GM12891 (cell line): Measurements from ENCODE around the gene MLLT10.

Experiments used
- DNase-seq: peaks from one replicate; pipeline ENCODE4 v3.0.0; 2011; ENCODE audit warnings: low spot score; ENCODE audit not compliant: insufficient read length
- FAIRE-seq: peaks from 2 replicates; lab custom pipeline; 2011; peaks lifted over from hg19 to GRCh38; lab: Jason Lieb, UNC
- PAX5 ChIP-seq: IDR thresholded peaks from 2 replicates; pipeline ENCODE4 v1.6.1; 2011; ENCODE audit warnings: low read length, moderate library complexity, mild to moderate bottlenecking; ENCODE audit not compliant: insufficient read depth, severe bottlenecking
- POLR2A ChIP-seq: IDR thresholded peaks from 2 replicates; pipeline ENCODE4 v1.6.1; 2011; ENCODE audit warnings: low read depth, low read length, control low read depth
- POLR2AphosphoS5 ChIP-seq: IDR thresholded peaks from 2 replicates; pipeline ENCODE4 v1.6.1; 2011; ENCODE audit warnings: low read depth, low read length, control low read depth
- POU2F2 ChIP-seq: IDR thresholded peaks from 2 replicates; pipeline ENCODE4 v1.6.1; 2011; ENCODE audit warnings: low read depth, mild to moderate bottlenecking, control low read depth, low read length, moderate library complexity
- SPI1 ChIP-seq: IDR thresholded peaks from 2 replicates; pipeline ENCODE4 v1.6.1; 2011; ENCODE audit warnings: low read depth, low read length, control low read depth
- TAF1 ChIP-seq: IDR thresholded peaks from 2 replicates; pipeline ENCODE4 v1.6.1; 2011; ENCODE audit warnings: low read depth, low read length, control low read depth

MLLT10 gene

DNA sequence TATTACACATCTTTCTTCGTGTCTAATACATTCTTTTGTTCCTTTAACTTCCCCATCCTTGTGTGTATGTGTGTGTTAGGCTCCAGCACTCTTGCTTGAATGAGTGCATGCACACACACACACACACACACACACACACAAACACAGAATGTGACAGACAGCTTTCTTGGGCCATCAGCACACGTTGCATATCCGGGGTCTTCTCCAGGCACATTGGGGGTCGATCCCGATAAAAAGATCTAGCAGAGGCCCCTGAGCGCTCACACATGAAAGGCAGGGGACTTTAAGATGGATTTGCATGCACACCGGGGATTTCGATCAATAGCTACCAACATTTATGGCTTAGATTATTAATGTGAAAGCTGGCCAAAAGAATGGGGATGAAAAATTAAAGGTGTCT lies 13.1 kb upstream of the MLLT10 start:
- FAIRE-seq (no peak), DNase-seq (no peak)
- TF ChIP-seq POU2F2, result no peak
- no peak for TF ChIP-seq SPI1

DNA sequence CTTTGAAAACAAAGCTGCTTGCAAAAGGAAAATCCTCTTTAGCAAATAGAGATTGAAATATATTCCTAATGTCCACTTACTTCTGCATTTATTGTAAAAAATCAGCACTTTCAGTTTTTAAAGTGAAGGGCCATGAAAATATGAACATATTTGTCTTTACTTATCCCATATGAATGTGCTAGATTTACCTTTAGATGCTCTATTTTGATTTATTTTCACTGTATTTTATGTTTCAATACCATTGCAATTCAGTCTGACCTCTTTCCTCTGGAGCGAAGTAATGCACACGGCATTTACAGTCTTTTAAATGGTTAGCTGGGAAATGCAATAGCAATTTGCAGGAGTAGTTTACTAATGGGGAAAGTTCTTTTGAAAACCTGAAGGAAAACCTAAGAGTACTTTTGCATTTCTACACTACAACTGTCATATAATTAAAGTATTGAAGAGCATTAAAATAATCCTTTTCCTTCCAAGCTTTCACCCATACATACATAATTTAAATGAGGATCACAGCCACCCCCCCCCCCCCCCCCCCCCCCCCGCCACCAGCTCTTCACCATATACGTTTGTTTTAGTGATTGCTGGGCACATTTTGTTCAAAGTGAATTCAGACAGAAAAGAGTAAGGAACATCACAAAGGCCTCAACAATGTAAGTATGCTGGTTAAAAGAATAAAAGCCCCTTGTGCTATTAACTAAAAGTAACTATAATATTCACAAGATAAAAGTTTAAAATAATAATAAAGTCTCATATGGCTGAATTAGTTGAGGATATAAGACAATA lies 12.1 kb upstream of the MLLT10 start:
- FAIRE-seq, result no peak
- no peak for DNase-seq
- TF ChIP-seq POLR2AphosphoS5, result no peak

DNA sequence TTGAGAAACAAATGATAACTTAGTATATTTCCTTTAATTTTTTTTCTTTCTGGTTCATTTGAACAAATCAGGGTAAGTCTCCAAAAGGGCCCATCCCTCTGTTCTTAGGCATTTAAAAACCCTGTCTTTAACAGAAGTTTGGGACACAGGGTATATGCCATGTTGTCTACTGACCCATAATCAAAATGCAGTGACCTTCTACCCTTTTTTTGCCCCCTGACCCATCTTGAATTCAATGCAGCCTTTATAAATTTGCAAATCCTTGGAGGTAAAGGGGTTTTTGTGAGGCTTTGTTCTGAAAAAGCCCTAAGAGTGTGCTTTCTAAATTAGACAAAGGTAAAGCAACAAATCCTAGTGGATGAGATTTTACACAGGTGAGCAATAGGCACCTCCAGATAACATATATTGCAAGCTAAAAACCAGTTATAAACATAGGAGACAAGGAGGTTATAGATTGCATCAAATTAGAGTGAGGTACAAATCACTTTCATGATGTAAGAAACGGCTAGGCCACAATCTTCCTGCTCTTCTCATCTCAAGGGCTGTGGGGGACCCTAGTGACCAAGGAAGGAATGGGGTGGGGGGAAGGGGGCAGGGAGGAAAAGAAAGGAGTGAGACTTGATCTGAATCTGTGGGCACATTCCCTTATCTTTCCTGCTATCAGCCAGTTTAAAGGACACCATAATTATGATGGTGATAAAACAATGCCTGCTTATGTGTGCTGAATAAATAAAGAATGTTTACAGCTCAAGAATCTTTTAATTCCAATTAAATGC lies 11.2 kb upstream of the MLLT10 start:
- FAIRE-seq, result no peak
- TF ChIP-seq TAF1 (no peak), SPI1 (no peak), POLR2AphosphoS5 (no peak), PAX5 (no peak), POU2F2 (no peak), POLR2A (no peak)

DNA sequence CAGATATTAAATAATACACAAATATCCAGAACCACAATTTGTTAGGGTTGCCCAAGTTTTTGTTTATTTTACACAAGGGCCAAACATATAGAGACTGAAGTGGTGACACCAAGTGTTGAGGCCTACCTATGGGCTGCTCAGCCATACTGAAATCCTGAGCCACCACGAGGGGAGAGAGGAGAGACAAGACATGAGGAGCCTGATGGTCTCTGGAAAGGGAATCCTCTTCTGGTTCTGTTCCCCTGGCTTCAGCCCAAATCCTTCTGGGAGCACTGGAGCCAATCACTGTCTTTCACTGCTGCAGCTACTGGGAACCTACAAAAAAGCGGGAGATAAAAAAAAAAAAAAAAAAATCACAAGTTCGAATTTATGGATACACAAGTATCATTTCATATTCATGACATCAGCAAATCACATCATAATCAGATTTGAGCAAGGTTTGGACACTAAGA lies 10.4 kb upstream of the MLLT10 start:
- TF ChIP-seq POLR2A, result no peak
- TF ChIP-seq POU2F2, result no peak
- no peak for TF ChIP-seq TAF1
- TF ChIP-seq PAX5, result no peak
- TF ChIP-seq SPI1, result no peak
- TF ChIP-seq POLR2AphosphoS5, result no peak
- no peak for DNase-seq
- FAIRE-seq, result no peak

More for the DNA sequence above, 11.2 kb upstream of the MLLT10 start:
- DNase-seq, result no peak

DNA sequence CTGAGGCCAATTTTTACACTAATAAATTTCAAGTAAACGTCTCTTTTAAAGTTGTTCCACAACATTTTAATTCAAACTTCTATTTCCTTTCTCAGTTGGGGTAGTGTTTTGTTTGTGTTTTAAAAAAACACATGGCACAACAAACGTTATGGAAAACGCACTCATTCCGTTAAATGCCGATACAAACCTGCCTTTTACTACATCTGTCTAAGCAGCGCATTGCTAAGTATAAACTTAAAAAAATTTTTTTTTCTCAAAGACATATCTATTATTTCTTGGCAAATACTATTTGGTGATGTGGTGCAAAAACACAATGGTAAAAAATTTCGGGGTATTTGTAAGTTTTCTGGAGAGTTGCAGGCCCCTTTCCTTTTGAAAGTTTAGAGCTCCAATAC lies 9.9 kb upstream of the MLLT10 start:
- no peak for FAIRE-seq
- no peak for DNase-seq
- TF ChIP-seq SPI1 (no peak), POLR2AphosphoS5 (no peak), PAX5 (no peak), POU2F2 (no peak), TAF1 (no peak), POLR2A (no peak)

DNA sequence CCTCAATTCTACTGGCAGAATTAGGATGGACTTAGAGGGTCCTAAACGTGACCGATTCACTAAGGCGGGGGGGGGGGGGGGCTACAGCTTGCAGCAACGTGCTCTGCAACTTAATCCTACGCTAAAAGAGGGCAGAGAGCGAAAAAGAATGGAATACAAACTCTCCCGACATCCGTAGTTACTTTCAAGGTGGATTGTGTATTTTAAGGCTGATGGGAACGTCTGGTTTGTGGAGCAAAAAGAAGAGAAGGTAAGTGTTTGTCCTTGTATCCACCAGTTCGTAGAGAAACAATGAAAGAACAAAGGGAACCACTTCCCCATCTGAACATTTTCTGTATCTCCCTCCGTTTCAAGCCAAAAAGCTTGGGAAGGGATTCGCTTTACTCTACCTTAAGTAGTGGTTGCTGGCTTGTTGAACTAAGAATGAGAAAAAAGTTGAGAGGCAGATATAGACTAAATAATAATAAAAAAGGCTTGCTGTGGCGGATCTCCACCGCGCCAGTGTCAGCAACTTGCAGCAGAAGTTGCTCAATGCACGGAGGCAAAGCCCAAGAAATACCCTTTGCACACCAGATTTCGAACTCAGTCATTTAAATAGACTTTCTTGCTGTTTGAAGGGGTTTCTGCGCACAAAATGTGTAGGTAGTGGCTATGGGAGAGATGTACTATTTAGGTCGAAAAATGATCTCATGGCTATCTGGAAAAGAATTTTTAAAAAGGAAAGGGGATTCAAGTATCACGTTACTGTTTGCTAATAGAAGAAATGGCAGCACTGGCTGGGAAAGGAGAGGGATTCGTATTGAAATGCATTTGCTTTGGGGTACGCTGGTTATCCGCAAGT lies 9.3 kb upstream of the MLLT10 start:
- TF ChIP-seq PAX5, result no peak
- peak; percentile 67 for TF ChIP-seq SPI1
- DNase-seq, result no peak
- FAIRE-seq, result no peak

DNA sequence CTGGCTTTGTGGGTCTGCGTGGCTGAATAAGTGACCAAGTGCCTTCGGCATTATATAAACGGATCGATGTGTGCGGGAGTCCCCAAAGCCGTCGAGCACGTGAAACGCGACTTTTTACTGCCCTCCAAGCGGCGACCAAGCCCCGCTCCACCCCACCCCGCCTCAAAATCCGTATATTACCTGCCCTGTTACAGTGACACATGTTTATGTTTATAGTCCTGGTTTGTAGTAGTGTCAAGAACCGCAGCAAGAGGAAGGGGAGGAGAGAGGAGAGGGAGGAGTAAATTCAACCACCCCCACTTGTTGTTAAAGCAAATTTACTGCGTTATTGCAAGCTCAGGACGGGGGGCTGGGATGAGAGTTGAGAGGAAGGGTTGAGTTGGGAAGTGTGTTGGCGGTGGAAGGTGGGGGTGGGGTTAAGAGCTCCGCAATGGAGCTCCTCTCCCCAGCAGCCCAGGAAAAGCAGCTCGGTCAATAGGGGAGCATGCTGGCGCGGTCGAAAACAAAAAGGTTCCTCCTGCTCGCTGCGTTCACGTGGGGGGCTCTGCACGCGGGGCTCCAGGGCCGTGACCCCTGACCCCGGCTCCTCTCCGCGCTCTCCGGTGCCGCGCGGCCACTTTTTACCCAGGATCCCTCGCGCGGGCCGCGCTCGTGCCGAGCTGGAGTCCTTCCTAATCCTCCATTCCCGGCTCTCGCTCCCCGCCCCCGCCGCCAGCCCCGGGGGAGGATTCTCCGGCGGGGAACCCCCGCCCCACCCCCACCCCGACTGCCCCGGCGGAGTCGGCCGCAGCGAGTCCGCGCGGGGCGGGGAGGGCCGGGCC lies 8.5 kb upstream of the MLLT10 start, which contains the start of gene SKIDA1:
SKIDA1 (minus strand) TSS at position 316 of the 821 bp plus-strand sequence. CDS start 7,860 bp downstream, outside the sequence.
- no peak for DNase-seq
- TF ChIP-seq POLR2A (no peak), SPI1 (0 out of 2 replicates have a peak, but pooled peaks have one; percentile 13)
- peak; percentile 86 for FAIRE-seq

DNA sequence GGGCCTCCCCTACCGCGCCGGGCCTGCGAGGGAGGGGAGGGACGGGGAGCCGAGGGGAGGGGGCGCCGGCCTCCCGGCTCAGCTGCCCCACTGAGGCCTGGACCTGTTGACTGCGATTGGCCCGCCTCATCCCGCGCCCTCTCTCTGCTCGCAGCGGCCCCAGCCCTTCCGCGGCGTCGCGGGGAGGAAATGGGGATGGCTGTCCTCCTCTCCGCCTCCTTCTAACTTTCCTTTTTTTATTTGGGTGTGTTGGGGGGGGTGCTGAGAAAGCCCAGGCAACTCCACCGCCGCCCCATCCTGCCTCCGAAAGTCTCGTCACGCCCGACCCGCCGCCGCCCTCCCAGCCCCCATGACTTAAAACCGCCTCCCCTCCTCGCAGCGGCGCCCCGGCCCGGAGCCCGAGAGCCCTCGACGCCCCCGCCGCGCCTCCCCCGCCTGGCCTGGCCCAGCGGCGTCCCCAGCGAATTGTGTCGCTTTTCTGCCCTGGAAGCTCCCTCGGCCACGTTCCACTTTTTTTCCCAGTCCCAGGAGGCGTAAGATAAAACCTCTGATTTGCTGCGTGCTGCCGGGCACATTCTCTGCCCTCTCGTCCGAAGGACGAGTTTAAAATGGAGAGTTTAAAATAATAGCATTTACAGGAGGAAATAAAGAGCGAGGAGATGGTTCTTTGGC lies 7.7 kb upstream of the MLLT10 start:
- TF ChIP-seq POLR2A (no peak), POLR2AphosphoS5 (no peak), SPI1 (no peak), PAX5 (peak; percentile 5), TAF1 (0 out of 2 replicates have a peak, but pooled peaks have one; percentile 9), POU2F2 (no peak)
- DNase-seq, result no peak
- FAIRE-seq, result no peak
